ENCODE measurements around the gene HMX2. TPM values are rescaled to one million over a fixed set of nuclear protein-coding genes. Genes with fewer than 3 reads are reported as not detected.

Gene HMX2, protein sequence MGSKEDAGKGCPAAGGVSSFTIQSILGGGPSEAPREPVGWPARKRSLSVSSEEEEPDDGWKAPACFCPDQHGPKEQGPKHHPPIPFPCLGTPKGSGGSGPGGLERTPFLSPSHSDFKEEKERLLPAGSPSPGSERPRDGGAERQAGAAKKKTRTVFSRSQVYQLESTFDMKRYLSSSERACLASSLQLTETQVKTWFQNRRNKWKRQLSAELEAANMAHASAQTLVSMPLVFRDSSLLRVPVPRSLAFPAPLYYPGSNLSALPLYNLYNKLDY
- total RNA-seq: not detected

DNA sequence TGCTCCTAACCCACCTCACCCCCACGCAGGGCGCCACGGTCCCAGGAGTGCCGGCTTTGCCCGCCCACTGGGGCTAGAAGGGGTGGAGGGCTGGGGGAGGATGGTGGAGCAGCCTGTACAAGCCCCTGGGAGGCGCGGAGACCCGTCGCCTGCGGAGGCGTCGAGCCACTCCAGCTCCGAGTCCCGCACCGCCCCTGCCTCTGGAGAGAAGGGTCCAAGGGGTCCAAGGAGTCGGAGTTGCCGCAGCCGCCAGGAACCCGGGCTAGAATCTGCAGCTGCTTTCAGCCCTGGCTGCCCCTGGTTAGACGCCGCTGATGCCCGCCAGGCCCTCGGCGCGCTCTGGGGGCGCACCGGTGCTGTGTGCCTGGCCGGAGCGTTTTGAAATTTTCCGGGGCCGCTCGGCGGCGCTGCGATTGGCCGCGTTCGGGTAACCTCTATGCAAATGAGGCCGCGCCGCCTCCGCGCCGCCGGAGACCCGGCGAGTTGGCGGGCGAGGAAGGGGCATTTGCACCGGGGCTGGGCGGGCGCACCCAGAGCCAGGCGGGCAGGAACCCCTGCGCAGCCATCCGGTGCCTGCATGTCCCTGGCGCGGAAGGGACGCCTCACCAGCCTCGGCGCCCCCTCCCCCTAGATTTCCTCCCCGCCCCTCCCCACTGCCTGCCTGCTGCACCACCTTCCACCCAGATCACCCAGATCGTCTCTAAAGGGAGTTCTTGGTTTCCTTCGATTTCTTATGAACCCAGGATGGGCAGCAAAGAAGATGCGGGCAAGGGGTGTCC, at the start of gene HMX2:
Gene HMX2 (plus strand): TSS at position 502 of the 779 bp plus-strand sequence. CDS start 243 bp downstream, at position 745.
- H3K27ac Mint-ChIP-seq: peak within 1 kb of the TSS in 1 of 2 donors; percentile 41
- peaks cover 21 to 28% of the 10 kb centered on the region in 2 donors for H3K4me1 Mint-ChIP-seq (ENCODE audit: low read depth in 2 of 2)
- H3K4me3 Mint-ChIP-seq: peak within 1 kb of the TSS; percentile 57
- H3K9me3 Mint-ChIP-seq: no peaks in the 10 kb centered on the region
- ATAC-seq (peak; percentile 50 to 65), DNase-seq (ENCODE audit: low spot score) (no peak)
- H3K36me3 Mint-ChIP-seq: peaks cover 5% of the 10 kb centered on the region
- H3K27me3 Mint-ChIP-seq: peaks cover 43 to 53% of the 10 kb centered on the region in 2 donors

DNA sequence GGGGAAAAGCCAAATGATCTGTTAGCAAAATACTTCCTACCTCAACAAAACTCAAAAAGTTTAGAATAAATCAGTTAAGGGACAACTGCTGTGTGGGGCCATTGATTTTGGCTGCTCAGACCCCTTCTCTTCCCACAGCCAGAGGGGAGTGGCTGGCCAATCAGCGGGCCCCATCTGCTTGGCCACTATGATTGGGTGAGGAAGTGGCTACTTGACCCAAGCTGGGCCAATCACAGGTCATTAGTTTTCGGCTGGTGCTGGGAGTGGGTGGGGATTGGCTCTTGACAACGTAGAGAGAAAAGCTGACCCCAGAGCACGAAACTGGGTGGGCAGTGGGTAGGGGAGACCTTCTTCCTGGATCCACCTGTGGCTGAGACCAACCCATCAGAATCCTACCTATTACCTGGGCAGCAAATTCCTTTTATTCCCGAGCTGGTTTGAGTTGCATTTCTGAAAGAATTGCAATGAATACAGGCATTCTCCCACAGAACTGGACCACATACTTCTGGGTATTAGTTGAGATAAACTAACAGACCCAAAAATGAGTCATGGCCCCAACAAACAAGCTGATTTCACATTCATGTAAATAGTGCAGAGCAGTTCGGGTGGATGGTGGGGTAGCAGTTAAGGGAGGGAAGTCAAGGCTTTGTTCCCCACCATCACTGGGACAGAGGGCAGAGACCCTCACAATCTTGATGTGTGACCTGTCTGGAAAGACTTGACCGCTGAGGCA, 47.7 kb upstream of the HMX2 start:
- Mint-ChIP-seq H3K27me3 (peaks cover 9 to 12% of the 10 kb centered on the region in 2 donors), H3K4me1 (ENCODE audit: low read depth in 2 of 2) (no peaks in the 10 kb centered on the region), H3K9me3 (no peaks in the 10 kb centered on the region), H3K4me3 (no peak overlapping the region), H3K27ac (no peak overlapping the region), H3K36me3 (no peaks in the 10 kb centered on the region)
- ATAC-seq (peak in 1 of 2 donors; percentile 39), DNase-seq (ENCODE audit: low spot score) (no peak)

DNA sequence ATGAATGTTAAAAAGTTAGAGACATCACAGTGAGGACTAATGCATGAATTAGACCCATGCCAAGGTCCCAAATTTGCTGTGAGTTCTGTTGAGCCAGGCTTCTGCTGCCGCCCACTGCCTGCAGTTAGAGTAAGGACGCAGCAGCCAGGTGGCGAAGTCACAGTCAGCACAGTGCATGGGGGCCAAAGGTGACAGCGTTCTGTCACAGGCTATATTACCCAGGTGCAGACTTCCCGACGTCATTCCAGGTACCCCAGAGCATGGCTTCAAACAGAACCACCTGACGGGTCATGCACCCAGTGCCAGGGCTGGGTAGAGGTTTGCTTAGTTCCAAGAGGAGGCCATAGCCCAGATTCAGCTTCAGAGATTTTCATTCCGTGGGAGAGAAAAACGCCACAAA, 46.1 kb upstream of the HMX2 start:
- DNase-seq (ENCODE audit: low spot score) (no peak), ATAC-seq (no peak)
- H3K27ac Mint-ChIP-seq: no peak overlapping the region
- no peak overlapping the region for H3K4me3 Mint-ChIP-seq
- H3K36me3 Mint-ChIP-seq: no peaks in the 10 kb centered on the region
- H3K9me3 Mint-ChIP-seq: no peaks in the 10 kb centered on the region
- H3K4me1 Mint-ChIP-seq (ENCODE audit: low read depth in 2 of 2): no peaks in the 10 kb centered on the region
- H3K27me3 Mint-ChIP-seq: peaks cover 9 to 11% of the 10 kb centered on the region in 2 donors

DNA sequence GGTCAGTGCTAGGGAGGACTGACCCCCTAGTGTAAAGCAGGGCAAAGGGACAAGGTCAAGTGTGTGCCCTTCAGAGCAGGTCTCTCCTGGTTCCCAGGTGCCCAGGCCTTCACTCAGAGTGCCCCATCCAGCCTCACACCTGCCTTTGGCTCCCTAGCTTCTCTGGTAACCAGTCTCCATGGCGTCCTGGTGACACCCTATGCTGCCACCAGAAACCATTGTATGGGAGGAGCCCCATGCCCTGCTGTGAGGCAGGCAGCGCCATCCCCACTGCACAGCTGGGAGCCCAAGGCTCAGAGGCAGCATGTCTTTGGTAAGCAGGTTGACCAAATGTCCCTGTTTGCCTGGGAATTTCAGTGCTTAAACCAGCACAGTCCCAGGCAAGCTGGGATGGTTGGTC, 45.3 kb upstream of the HMX2 start:
- peaks cover 7 to 9% of the 10 kb centered on the region in 2 donors for H3K27me3 Mint-ChIP-seq
- DNase-seq (ENCODE audit: low spot score) (no peak), ATAC-seq (peak in 1 of 2 donors; percentile 18)
- no peaks in the 10 kb centered on the region for H3K4me1 Mint-ChIP-seq (ENCODE audit: low read depth in 2 of 2)
- no peaks in the 10 kb centered on the region for H3K9me3 Mint-ChIP-seq
- H3K4me3 Mint-ChIP-seq: no peak overlapping the region
- no peak overlapping the region for H3K27ac Mint-ChIP-seq
- H3K36me3 Mint-ChIP-seq: no peaks in the 10 kb centered on the region

DNA sequence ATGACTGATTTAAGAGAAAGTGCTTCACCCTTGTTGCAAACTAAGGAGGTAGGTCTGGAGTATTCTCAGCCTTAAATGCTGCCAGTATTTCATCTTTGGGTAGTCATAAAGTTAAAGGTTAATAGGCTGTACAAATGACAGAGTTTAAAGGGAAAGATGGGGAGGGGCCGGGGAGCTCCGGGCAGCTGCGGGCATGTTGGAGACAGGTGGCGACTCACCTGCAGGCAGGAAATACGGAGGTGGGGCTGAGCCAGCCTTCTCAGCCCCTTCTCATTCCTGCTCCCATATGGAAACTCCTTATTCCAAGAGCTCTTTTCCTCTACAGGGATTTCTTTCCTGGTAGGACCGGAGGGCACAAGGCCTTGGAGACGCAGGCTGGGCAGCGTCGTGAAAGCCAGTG, 44.0 kb upstream of the HMX2 start:
- DNase-seq (ENCODE audit: low spot score) (no peak), ATAC-seq (no peak)
- Mint-ChIP-seq H3K36me3 (no peaks in the 10 kb centered on the region), H3K9me3 (no peaks in the 10 kb centered on the region), H3K27ac (no peak overlapping the region), H3K4me1 (ENCODE audit: low read depth in 2 of 2) (no peaks in the 10 kb centered on the region), H3K27me3 (peaks cover 11 to 13% of the 10 kb centered on the region in 2 donors), H3K4me3 (no peak overlapping the region)

DNA sequence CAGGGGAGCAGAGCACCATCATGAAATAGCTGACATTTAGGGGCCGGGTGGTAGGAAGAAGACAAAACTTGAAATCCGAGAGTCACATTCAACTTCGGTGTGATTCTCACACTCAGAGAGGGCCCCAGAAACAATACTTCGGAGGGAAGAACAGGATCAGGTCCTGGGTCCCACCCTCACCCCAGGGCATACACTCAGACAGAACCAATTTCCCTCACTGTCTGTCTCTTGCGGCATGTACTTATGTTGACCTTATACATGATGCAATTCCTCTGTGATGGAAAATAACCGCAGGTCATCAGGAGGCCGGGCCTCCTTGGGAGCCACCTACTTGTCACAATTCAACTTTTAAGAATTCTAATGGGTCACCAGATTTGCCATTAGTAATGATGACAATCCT, 38.5 kb upstream of the HMX2 start:
- Mint-ChIP-seq H3K27ac (no peak overlapping the region), H3K4me3 (no peak overlapping the region), H3K27me3 (peaks cover 19 to 25% of the 10 kb centered on the region in 2 donors), H3K9me3 (no peaks in the 10 kb centered on the region), H3K36me3 (no peaks in the 10 kb centered on the region), H3K4me1 (ENCODE audit: low read depth in 2 of 2) (no peaks in the 10 kb centered on the region)
- ATAC-seq: no peak
- no peak for DNase-seq (ENCODE audit: low spot score)

DNA sequence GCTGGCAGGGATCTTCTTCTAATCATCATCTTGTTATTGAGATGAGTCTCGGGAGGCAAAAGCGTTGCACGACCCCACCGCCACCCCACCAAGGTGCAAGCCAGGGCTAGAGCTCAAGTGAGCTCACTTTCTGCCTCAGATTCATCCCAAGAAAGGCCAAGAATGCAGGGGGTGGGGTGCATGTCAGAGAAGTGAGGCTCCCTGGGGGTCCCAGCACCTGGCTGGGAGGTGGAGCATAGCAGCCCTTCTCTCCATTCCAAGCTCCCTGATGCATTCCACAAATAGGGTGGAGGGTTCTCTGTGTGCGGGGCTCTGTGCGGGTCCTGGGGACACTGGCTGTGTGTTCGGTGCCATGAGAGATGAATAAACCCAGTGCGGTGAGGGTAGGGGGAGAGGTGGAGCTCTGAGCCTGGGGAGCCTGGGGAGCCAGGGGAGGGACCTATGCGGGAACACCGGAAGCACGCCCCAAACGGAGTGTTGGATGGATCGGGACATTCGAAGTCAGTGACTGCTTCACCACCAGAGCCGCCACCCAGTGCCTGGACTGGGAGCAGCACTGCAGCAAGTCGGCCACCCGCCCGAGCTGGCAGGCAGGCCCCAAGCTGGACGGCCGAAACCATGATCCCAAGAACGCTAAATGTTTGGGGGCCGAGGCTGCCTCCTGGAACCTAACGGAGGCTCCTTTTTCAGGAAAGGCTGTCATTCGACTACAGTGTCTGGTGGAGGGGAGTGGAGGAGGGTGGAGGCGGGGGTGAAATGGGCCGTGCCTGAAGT, 30.1 kb upstream of the HMX2 start:
- DNase-seq (ENCODE audit: low spot score): no peak
- Mint-ChIP-seq H3K27me3 (peaks cover 35 to 40% of the 10 kb centered on the region in 2 donors), H3K36me3 (no peaks in the 10 kb centered on the region), H3K27ac (no peak overlapping the region), H3K9me3 (no peaks in the 10 kb centered on the region), H3K4me3 (no peak overlapping the region), H3K4me1 (ENCODE audit: low read depth in 2 of 2) (no peaks in the 10 kb centered on the region)
- ATAC-seq: peak in 1 of 2 donors; percentile 20

DNA sequence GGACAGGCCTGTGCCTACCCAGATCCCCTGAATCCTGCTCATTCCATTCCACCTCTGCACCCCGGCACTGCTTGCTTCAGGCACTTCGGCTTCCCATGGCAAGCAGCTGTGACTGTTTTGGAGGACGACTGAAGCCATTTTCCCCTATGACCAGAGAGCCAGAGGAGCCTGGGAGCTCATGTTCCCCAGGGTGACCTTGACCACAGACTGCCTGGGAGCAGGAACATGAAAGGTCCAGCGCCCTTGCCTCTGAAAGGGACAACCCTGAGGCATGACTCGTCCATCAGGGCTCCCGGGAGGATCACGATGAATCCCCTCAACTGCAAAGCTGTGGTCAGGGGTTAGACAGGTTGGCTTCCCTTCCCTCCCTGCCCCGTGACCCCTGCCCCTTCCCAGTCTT, 28.9 kb upstream of the HMX2 start:
- DNase-seq (ENCODE audit: low spot score) (no peak), ATAC-seq (no peak)
- H3K27ac Mint-ChIP-seq: no peak overlapping the region
- H3K36me3 Mint-ChIP-seq: no peaks in the 10 kb centered on the region
- peaks cover 33 to 42% of the 10 kb centered on the region in 2 donors for H3K27me3 Mint-ChIP-seq
- no peaks in the 10 kb centered on the region for H3K4me1 Mint-ChIP-seq (ENCODE audit: low read depth in 2 of 2)
- no peak overlapping the region for H3K4me3 Mint-ChIP-seq
- no peaks in the 10 kb centered on the region for H3K9me3 Mint-ChIP-seq

DNA sequence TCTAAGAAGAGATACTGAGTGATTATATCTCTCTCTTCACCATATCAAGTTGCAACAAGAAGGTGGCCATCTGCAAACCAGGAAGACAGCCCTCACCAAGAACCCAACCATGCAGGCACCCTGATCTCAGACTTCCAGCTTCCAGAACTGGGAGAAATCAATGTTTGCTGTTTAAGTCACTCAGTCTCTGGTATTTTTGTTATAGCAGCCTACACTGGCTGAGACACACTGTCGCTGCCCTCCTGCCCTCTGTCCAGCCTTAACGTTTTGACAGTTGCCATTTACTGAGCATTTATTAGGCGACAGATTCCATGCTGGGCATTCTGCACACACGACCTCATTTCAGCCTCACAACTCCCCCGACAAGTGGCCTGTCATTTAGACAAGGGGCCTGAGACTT, 21.7 kb upstream of the HMX2 start:
- DNase-seq (ENCODE audit: low spot score) (no peak), ATAC-seq (no peak)
- H3K27ac Mint-ChIP-seq: no peak overlapping the region
- peaks cover 51 to 60% of the 10 kb centered on the region in 2 donors for H3K27me3 Mint-ChIP-seq
- H3K36me3 Mint-ChIP-seq: no peaks in the 10 kb centered on the region
- no peak overlapping the region for H3K4me3 Mint-ChIP-seq
- no peaks in the 10 kb centered on the region for H3K9me3 Mint-ChIP-seq
- no peaks in the 10 kb centered on the region for H3K4me1 Mint-ChIP-seq (ENCODE audit: low read depth in 2 of 2)

DNA sequence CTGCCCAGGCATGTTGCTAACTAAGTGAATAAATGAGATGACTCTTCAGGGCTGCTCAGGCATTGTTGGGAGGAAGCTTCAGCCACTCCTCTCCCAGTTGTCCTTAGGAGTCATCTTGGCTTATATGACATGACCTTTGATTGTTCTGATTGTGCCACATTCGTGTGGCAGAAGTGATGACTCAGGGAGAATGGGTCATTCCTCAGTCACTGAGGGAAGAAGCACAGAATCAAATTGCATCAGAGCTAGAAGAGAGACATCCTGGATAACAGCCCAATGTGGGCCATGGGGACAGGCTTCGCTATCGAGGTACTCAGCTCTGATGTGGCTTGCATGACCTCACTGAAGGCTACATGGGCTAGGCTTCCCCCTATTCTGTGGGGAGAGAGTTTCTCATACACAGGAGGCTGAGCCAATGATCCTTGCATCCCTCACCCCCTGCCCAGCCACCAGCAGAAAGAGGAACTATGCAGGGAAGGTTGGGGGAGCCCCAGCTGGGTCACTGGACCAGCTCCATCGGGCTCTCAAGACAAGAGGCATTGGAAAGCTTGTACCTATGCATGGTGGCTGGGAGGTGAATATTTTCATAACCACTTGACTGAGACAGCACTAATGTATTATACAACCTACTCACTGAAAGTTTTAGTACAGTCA, 18.2 kb upstream of the HMX2 start:
- Mint-ChIP-seq H3K4me1 (ENCODE audit: low read depth in 2 of 2) (peaks cover 12 to 15% of the 10 kb centered on the region in 2 donors), H3K9me3 (no peaks in the 10 kb centered on the region), H3K27me3 (peaks cover 57 to 74% of the 10 kb centered on the region in 2 donors), H3K27ac (no peak overlapping the region), H3K4me3 (no peak overlapping the region), H3K36me3 (no peaks in the 10 kb centered on the region)
- DNase-seq (ENCODE audit: low spot score) (no peak), ATAC-seq (no peak)

DNA sequence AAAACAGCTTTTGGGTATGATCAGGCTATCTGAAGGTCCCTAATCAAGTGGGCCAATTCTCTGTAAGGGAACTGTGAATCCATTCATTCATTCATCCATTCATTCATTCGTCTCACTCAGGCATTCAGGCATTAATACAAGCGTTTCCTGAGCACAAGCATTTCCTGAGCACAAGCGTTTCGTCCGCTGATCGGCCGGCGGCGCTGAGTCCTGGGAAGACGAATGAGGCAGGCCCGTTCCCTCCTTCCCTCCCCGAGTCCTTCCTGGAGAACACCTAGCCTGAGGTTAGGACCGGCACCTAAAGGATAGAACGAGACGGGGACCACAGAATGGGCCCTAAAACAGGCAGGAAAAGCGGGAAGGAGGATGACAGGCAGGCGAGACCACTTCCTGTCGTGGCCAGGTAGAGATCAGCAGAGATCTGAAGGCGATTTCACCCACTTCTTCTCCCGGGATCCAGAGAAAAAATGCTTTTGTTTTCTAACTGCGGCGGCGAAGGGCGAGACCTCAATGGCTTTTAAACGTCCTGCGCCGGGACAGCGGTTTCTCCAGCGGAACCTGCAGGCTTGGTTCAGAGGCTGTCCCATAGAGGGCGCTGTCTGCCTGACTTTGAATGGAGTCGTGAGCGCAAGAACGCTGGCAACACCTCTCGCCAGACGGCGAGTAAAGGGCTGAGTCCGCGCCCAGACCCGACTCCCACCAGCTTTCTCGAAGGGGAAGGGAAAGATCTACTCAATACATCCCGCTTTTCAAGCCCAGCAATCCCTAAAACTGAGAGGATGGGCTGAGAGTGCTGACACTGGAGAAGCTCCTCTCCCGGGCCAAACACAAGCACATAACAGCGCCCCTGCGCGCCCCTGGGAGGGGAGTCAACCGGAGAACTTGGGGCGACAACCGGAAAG, 15.1 kb upstream of the HMX2 start:
- H3K27me3 Mint-ChIP-seq: peaks cover 44 to 67% of the 10 kb centered on the region in 2 donors
- DNase-seq (ENCODE audit: low spot score) (peak; percentile 88), ATAC-seq (peak; percentile 72 to 76)
- H3K4me3 Mint-ChIP-seq: peak overlapping the region; percentile 70
- peaks cover 19 to 21% of the 10 kb centered on the region in 2 donors for H3K4me1 Mint-ChIP-seq (ENCODE audit: low read depth in 2 of 2)
- no peaks in the 10 kb centered on the region for H3K36me3 Mint-ChIP-seq
- no peak overlapping the region for H3K27ac Mint-ChIP-seq
- H3K9me3 Mint-ChIP-seq: no peaks in the 10 kb centered on the region

All from natural killer cell treated with Interleukin-12 subunit alpha and Interleukin-12 subunit beta and Interleukin-15 and Interleukin-18, amount 100 ng/mL, for 72 hours (primary cell).